Gastroesophageal sphincter (tissue), 4 donors: ENCODE data around the gene CNN3. TPM values are rescaled to one million over a fixed set of nuclear protein-coding genes. Genes with fewer than 3 reads are reported as not detected.

Source experiments
- ATAC-seq: fragments of 150-250 bp; one replicate; pipeline ENCODE4 v1.9.1; 2016; ENCODE audit warnings: mild to moderate bottlenecking, moderate library complexity
- H3K27ac ChIP-seq, 4 donors: fragments of 200-600 bp; sonication (generic) in 3 of 4; 1 replicate in 3 of 4; 2 replicates in 1 of 4; pipeline ENCODE4 v1.5.1; 2016 to 2019
- H3K27me3 ChIP-seq: fragments of 200-600 bp; sonication (generic); one replicate; pipeline ENCODE4 v1.5.1; 2019
- H3K36me3 ChIP-seq, 2 donors: fragments of 200-600 bp; sonication (generic); one replicate each; pipeline ENCODE4 v1.5.1; 2019; ENCODE audit warnings: control low read depth in 1 of 2
- H3K4me1 ChIP-seq, 3 donors: fragments of 200-600 bp; sonication (generic); 1 replicate in 2 of 3; 2 replicates in 1 of 3; pipeline ENCODE4 v1.5.1; 2016 to 2019; ENCODE audit warnings: control low read depth in 2 of 3
- H3K4me3 ChIP-seq, 2 donors: fragments of 200-600 bp; sonication (generic); one replicate each; pipeline ENCODE4 v1.5.1; 2019; ENCODE audit warnings: mild to moderate bottlenecking in 1 of 2, moderate library complexity in 1 of 2
- H3K9me3 ChIP-seq, 3 donors: fragments of 200-600 bp; sonication (generic); one replicate each; pipeline ENCODE4 v1.5.1; 2017 to 2019; ENCODE audit warnings: control low read depth in 2 of 3
- CTCF ChIP-seq, 4 experiments: fragments of 200-600 bp in 2 of 4; fragments of 450-650 bp in 2 of 4; sonication (generic) in 1 of 4; IDR thresholded peaks; one replicate each; pipeline ENCODE4 v1.5.1; 2017 to 2019; ENCODE audit warnings: antibody characterized with exemption in 4 of 4, mild to moderate bottlenecking in 2 of 4, moderate library complexity in 2 of 4
- EP300 ChIP-seq: sonication (generic); formaldehyde crosslinking; IDR thresholded peaks from one replicate; pipeline ENCODE4 v1.6.1; 2017; ENCODE audit warnings: antibody characterized with exemption, mild to moderate bottlenecking
- POLR2A ChIP-seq, 2 donors: fragments of 450-650 bp; IDR thresholded peaks; one replicate each; pipeline ENCODE4 v1.6.1; 2017; ENCODE audit warnings: antibody characterized with exemption in 2 of 2, mild to moderate bottlenecking in 2 of 2, moderate library complexity in 1 of 2
- POLR2AphosphoS5 ChIP-seq: sonication (generic); formaldehyde crosslinking; IDR thresholded peaks from one replicate; pipeline ENCODE4 v1.6.1; 2017; ENCODE audit warnings: antibody characterized with exemption
- WGBS, 2 donors: methylation state at CpG; one replicate each; pipeline ENCODE4 v1.1.5; 2018; ENCODE audit warnings: low coverage in 1 of 2; 5-methylcytosine and 5-hydroxymethylcytosine counted together
- total RNA-seq, 4 donors: library from RNA; depleted of rRNA; stranded (reverse); fragments of >200 nt; gene quantifications; one replicate each; pipeline ENCODE4 v1.1.0, GENCODE V29; 2016

CNN3 gene
- total RNA-seq, 4 donors from 2014 or later, result 145 to 292 (median 217) TPM

- TF ChIP-seq POLR2A (IDR thresholded peaks at IDR 0.05) (no peak), POLR2AphosphoS5 (no peak), EP300 (no peak), CTCF (IDR thresholded peaks at IDR 0.05) (no peak)
- ATAC-seq, result no peak
- peaks cover 0 to 35% (median 3%) of the 10 kb centered on the region in 3 donors for H3K4me1 ChIP-seq
- H3K27ac ChIP-seq, result no peak overlapping the region
- no peaks in the 10 kb centered on the region for H3K36me3 ChIP-seq
- WGBS, 2 donors, result 92% methylated on average over 3 of the region's 3 CpGs; no CpG with 5 or more reads in 1 of the 2 donors
- no peak overlapping the region for H3K4me3 ChIP-seq
- H3K9me3 ChIP-seq, result no peaks in the 10 kb centered on the region
- H3K27me3 ChIP-seq, result no peaks in the 10 kb centered on the region
Observed at GRCh38 chr1:94940738-94941137, 13.8 kb upstream of the CNN3 start.

- no peak for ATAC-seq
- Histone ChIP-seq H3K27ac (peak overlapping the region in 2 of 4 donors; percentile 18 to 55), H3K36me3 (peaks cover 0 to 12% of the 10 kb centered on the region in 2 donors), H3K9me3 (no peaks in the 10 kb centered on the region), H3K4me3 (no peak overlapping the region), H3K4me1 (peaks cover 0 to 35% (median 3%) of the 10 kb centered on the region in 3 donors), H3K27me3 (no peaks in the 10 kb centered on the region)
- TF ChIP-seq EP300 (no peak), POLR2AphosphoS5 (no peak), CTCF (IDR thresholded peaks at IDR 0.05) (no peak), POLR2A (IDR thresholded peaks at IDR 0.05) (no peak)
- WGBS, 2 donors, result 37% methylated on average over 1 of the region's 1 CpG; no CpG with 5 or more reads in 1 of the 2 donors
Observed at GRCh38 chr1:94937820-94938219, 10.9 kb upstream of the CNN3 start.

GRCh38 chr1:94936861-94937620 is 10.1 kb upstream of the CNN3 start:
- H3K27ac ChIP-seq, result peak overlapping the region in 3 of 4 donors; percentile 6 to 55 (median 45)
- H3K4me3 ChIP-seq, result no peak overlapping the region
- peaks cover 0 to 35% (median 3%) of the 10 kb centered on the region in 3 donors for H3K4me1 ChIP-seq
- WGBS, 2 donors, result 49 to 51% methylated on average over 5 of the region's 5 CpGs
- H3K9me3 ChIP-seq, result no peaks in the 10 kb centered on the region
- H3K36me3 ChIP-seq, result peaks cover 0 to 20% of the 10 kb centered on the region in 2 donors
- H3K27me3 ChIP-seq, result no peaks in the 10 kb centered on the region
- no peak for ATAC-seq
- TF ChIP-seq POLR2AphosphoS5, result no peak
- TF ChIP-seq EP300, result no peak
- no peak for TF ChIP-seq CTCF (IDR thresholded peaks at IDR 0.05)
- TF ChIP-seq POLR2A (IDR thresholded peaks at IDR 0.05), result no peak

- ATAC-seq, result no peak
- TF ChIP-seq POLR2A (IDR thresholded peaks at IDR 0.05), result no peak
- no peak for TF ChIP-seq EP300
- no peak for TF ChIP-seq POLR2AphosphoS5
- TF ChIP-seq CTCF (IDR thresholded peaks at IDR 0.05), result no peak
- H3K36me3 ChIP-seq, result peaks cover 0 to 23% of the 10 kb centered on the region in 2 donors
- peak overlapping the region in 2 of 4 donors; percentile 45 to 55 for H3K27ac ChIP-seq
- whole genome bisulfite sequencing, 2 donors, result 58% methylated on average over 1 of the region's 1 CpG; no CpG with 5 or more reads in 1 of the 2 donors
- no peaks in the 10 kb centered on the region for H3K27me3 ChIP-seq
- H3K4me1 ChIP-seq, result peaks cover 0 to 41% (median 3%) of the 10 kb centered on the region in 3 donors
- no peak overlapping the region for H3K4me3 ChIP-seq
- no peaks in the 10 kb centered on the region for H3K9me3 ChIP-seq
Observed at GRCh38 chr1:94935476-94935875, 8.6 kb upstream of the CNN3 start.

GRCh38 chr1:94935034-94935433 is 8.1 kb upstream of the CNN3 start:
- no peak for ATAC-seq
- Histone ChIP-seq H3K9me3 (no peaks in the 10 kb centered on the region), H3K36me3 (peaks cover 0 to 23% of the 10 kb centered on the region in 2 donors), H3K4me3 (no peak overlapping the region), H3K27ac (no peak overlapping the region), H3K27me3 (no peaks in the 10 kb centered on the region), H3K4me1 (peaks cover 0 to 46% (median 3%) of the 10 kb centered on the region in 3 donors)
- TF ChIP-seq CTCF (IDR thresholded peaks at IDR 0.05) (no peak), EP300 (no peak), POLR2A (IDR thresholded peaks at IDR 0.05) (no peak), POLR2AphosphoS5 (no peak)
- WGBS, 2 donors, result 88 to 100% methylated on average over 1 of the region's 1 CpG
